ENCODE data around the gene LGALS7.
A peak's percentile ranks its signal among the peaks of the same experiment; 100 is the strongest.
"Not testable (repeated sequence)": the region's sequence is repeated elsewhere in the genome, so short reads cannot be mapped to it uniquely, and the experiment has no call there.

Gene LGALS7

DNA sequence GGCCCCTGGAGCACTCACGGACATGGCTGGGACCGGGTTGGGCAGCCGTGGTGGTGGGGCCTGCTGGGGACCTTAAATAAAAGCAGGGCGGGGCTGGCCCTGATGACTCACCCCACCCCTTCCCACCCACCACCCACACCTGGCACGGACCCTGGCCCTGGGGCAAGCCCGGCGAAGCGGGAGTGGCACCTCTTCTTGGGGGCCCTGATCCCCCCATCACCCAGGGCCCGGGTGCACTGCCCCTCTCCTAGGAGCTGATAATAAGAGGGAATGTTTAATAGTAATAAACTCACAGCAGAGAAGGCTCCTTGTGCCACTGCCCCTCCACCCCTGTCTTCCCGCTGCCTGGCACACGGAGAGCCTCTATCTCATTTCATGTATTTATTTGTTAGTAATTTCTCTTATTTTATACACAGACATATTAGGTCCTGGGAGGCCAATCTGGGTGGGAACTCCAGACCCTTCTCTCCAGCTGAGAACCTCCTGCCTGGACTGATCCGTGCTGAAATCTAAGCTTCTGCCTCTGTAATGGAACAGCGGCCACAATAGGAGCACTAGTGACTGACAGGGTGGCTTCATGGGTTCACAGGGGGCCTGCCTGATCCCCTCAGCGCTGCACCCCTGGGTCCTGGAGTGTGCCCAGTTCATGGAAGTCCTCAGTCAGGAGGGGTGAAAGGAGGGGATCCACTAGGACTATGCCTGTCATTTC, at the start of gene LGALS7:
LGALS7 (minus strand) TSS at position 49 of the 709 bp plus-strand sequence; CDS start at position 24, 25 bp downstream.
- no peak for DNase-seq (ENCODE audit: low spot score)

DNA sequence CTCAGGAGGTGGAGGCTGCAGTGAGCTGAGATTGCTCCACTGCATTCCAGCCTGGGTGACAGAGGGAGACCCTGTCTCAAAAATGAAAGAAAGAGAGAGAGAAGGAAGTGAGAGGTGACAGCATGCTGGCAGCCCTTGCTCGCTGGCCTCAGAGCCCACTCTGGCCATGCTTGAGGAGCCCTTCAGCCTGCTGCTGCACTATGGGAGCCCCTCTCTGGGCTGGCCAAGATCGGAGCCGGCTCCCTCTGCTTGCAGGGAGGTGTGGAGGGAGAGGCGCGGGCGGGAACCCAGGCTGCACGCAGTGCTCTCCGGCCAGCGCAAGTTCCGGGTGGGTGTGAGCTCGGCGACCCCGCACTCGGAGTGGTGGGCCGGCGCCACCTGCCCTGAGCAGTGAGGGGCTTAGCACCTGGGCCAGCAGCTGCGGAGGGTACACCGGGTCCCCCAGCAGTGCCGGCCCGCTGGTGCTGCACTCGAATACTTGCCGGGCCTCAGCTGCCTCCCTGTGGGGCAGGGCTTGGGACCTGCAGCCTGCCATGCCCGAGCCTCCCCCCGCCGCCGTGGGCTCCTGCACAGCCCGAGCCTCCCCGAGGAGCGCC, 48.0 kb upstream of the LGALS7 start:
- DNase-seq (ENCODE audit: low spot score): not testable (repeated sequence)

DNA sequence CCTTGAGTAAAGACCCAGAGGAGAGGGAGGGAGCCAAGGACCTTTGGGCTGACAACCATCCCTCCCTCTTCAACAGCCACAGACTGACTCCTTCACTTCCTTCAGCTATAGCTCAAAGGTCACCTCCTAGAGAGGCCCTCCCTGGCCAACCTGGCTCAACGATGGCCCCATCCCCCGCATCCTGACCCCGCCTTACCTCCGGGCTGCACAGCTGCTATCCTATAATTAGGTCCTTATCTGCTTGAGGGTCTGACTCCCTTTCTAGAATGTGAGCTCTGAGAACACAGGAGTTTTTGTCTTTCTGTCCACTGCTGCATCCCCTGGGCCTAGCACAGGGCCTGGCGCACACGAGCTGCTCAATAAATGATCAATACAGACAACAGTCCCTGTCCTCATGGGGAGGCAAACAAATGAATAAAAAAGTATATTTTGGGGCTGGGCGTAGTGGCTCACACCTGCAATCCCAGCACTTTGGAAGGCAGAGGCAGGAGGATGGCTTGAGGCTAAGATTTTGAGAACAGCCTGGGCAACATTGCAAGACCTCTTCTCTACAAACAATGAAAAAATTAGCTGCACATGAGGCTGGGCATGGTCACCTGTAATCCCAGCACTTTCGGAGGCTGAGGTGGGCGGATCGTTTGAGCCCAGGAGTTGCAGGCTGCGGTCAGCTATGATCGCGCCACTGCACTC, 46.1 kb upstream of the LGALS7 start:
- no peak for DNase-seq (ENCODE audit: low spot score)

- DNase-seq (ENCODE audit: low spot score): no peak
Observed at GRCh38 chr19:38817081-38817480, 43.8 kb upstream of the LGALS7 start.

DNA sequence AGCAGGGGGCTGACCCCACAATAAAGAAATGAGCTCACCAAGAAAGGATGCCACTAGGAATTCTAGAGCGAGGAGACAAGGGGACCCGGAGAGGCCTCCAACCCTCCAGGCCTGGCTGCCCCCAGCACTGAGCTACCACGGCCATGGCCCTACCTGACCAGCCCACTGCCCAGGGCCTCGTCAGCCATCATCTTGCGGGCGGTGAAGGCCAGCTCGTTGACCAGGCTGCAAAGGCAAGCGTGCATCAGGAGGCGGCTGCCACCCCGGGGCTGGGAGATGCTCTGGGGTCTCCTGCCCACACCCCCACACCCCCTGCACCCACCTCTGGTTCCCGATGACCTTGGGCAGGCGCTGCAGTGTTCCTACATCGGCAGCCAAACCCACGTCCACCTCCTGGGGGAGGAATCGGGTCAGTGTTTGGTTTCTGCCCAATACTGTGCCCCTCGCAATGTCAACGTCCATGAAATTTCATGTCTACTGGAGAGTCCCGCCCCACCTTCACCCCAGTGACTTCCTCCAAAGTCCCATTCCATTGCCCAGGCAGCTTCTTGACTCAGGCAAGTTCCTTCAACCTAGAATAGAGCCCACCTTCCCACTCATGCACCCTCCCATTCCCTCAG, 42.9 kb upstream of the LGALS7 start:
- DNase-seq (ENCODE audit: low spot score): no peak

GRCh38 chr19:38815059-38816001, 42.0 kb upstream of the LGALS7 start:
- no peak for DNase-seq (ENCODE audit: low spot score)

DNA sequence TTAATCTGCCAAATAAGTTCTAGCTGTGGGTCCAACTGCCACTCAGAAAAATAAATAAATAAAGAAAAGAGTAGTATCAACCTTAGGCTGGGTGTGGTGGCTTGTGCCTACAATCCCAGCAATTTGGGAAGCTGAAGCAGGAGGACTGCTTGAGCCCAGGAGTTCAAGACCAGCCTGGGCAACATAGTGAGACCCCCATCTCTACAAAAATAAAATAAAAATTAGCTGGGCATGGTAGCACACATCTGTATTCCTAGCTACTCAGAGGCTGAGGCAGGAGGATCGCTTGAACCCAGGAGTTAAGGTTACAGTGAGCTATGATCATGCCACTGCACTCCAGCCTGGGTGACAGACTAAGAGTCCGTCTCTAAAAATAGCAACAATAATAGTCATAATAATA, 40.6 kb upstream of the LGALS7 start:
- not testable (repeated sequence) for DNase-seq (ENCODE audit: low spot score)

- DNase-seq (ENCODE audit: low spot score): no peak
Observed at GRCh38 chr19:38813323-38813722, 40.0 kb upstream of the LGALS7 start.

GRCh38 chr19:38812841-38813320, 39.6 kb upstream of the LGALS7 start, which contains the start of gene LGALS4:
Gene LGALS4 (minus strand): TSS chr19:38812945. CDS start chr19:38812886, 59 bp downstream.
- DNase-seq (ENCODE audit: low spot score): no peak

DNA sequence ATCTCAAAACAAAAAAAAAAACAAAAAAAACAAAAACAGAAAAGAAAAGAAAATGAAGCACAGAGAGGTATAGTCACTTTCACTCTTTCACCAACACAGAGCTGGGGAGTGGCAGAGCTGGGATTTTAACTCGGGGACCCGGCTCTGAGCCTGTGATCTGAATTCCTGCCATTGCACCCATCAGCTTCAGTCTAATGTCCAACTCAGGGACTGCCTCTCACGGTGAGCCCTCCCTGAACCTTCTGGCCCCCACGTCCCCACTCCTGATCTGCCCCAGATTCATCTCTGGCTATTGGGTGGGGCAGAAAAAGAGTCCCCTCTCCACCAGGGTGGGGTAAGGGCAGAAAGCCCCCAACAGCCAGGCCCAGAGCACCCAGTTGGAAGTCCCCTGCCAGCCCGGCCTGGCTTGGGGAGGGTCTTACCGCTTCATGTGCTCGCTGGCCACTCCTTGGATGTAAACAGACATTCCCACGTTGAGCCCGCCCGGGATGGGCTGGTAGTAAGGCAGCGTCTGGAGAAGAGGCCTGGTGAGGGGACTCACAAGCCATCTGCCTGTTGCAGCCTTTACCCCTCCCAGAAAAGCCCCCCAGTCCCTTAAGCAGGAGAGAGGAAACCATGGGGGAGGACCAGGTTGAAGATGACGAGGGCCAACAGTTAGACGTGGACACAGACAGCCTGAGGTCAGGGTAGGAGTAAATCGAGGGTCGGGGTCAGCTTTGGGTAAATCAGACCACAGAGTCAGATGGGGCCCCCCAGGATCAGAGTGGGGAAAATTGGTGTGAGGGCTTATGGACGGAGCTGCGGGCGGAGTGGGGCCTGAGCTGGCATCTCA, 38.9 kb upstream of the LGALS7 start:
- no peak for DNase-seq (ENCODE audit: low spot score)

- DNase-seq (ENCODE audit: low spot score): no peak
Observed at GRCh38 chr19:38809592-38810252, 36.4 kb upstream of the LGALS7 start.

GRCh38 chr19:38808741-38809140, 35.4 kb upstream of the LGALS7 start:
- DNase-seq (ENCODE audit: low spot score): no peak

DNA sequence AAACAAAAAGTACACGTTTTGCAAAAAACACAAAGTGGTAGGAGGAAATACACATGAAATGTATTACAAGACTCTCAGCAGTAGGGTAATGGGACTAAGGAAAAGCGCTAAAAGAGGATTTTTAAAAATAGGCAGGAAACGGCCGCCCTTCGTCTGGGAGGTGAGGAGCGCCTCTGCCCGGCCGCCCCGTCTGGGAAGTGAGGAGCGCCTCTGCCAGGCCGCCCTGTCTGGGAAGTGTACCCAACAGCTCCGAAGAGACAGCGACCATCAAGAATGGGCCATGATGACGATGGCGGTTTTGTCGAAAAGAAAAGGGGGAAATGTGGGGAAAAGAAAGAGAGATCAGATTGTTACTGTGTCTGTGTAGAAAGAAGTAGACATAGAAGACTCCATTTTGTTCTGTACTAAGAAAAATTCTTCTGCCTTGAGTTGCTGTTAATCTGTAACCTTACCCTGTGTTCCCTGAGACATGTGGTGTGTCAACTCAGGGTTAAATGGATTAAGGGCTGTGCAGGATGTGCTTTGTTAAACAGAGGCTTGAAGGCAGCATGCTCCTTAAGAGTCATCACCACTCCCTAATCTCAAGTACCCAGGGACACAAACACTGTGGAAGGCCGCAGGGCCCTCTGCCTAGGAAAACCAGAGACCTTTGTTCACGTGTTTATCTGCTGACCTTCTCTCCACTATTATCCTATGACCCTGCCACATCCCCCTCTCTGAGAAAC, 34.2 kb upstream of the LGALS7 start:
- DNase-seq (ENCODE audit: low spot score): not testable (repeated sequence)

DNA sequence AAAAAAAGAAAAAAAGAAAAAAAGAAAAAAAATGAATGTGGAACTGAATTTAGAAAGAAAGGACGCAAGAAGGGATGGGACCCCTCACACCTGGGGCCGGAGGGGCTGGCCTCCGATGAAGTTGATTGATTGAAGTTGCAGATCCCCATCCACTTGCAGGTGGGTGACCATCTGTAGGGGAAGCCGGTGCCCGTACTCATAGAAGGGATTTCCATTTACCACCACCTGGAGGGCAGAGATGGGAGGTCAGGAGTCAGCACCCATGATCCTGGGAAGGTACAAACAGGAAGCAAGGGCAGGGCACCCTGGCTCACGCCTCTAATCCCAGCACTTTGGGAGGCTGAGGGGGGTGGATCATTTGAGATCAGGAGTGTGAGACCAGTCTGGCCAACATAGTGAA, 33.1 kb upstream of the LGALS7 start:
- DNase-seq (ENCODE audit: low spot score): no peak

GRCh38 chr19:38805180-38805579, 31.9 kb upstream of the LGALS7 start:
- peak; percentile 46 for DNase-seq (ENCODE audit: low spot score)

GRCh38 chr19:38803543-38803942, 30.2 kb upstream of the LGALS7 start:
- DNase-seq (ENCODE audit: low spot score): no peak

DNA sequence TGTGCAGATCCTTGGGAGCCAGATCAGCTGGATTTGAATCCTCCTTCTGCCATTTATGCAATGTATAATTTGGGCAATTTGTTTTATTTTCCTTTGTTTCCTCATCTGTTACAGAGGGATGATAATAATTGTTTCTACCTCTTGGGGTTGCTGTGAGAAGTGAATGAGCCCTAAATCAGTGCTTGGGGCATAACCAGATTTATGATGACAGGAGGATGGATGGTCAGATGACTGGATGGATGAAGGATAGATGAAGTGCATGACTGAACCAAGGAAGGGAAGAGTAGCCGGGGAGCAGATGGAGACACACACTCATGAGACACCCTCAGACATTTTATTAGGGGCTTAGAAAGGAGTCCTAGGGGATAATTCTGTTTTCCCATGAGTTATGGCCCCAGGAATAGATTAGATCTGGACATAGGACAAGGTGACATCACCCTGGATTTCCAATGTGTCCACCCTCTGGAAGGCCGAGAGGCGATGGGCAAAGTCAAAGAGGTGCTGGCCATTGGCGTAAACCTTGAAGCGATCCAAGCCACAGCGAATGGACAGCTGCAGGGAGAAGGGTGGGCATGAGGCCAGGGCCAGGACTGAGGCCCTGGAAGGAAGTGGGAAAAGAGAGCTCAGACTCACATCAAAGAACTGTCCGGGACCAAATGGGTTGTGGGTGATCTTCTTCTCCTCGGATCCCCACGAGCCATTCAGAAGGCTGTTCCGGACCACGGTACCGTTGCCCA, 28.2 kb upstream of the LGALS7 start:
- DNase-seq (ENCODE audit: low spot score): no peak

DNA sequence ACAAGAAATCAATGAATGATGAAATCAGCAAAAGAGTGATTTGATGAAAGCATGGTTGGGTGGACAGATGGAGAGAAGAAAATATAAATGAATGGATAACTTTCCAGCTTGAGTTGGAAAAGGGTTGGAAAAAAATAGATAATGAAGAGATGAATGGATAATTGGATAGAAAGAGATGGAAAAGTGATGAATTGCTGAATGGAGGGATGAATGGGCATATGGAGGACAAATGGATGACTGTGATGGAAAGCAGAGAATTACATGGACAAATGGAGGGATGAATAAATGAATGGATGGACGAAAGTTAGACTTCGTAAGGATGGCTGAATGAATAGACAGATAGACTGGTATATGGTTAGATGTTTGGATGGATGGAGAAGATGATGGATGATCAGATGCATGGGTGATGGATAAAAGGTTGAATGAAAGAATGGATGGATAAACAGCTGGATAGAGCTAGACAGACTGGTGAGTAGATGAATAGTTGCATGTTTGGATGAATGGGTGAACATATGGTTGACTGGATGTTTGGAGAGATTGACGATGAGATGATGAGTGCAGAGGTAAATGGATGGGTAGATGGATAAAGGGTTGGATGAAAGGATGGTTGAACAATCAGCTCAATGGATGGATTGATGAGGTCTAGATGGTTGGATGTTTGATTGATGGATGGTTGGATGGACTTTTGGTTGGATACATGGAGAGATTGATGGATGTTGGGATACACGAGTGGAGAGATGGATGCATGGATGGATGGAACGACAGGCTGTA, 27.4 kb upstream of the LGALS7 start:
- no peak for DNase-seq (ENCODE audit: low spot score)

Data from RKO (cell line).